Activated CD8-positive, alpha-beta memory T cell treated with anti-CD3 and anti-CD28 coated beads, Interleukin-2, amount 10 ng/mL, durations not matched to agents 7 days and 5 days (primary cell): ENCODE data around the gene ASB13. TPM values are rescaled to one million over a fixed set of nuclear protein-coding genes. Genes with fewer than 3 reads are reported as not detected.

ENCODE experiments used
- ATAC-seq: fragments of 150-1000 bp; cut with Tn5 transposase; one replicate; pipeline ENCODE4 v1.10.0; 2021; ENCODE audit warnings: moderate library complexity
- CTCF ChIA-PET: fragments of 350-600 bp; sonication (Branson Sonifier 250); formaldehyde crosslinking; loops from one replicate; lab custom pipeline; 2021; ENCODE audit warnings: antibody characterized with exemption; lab: Charles Lee
- DNase-seq: peaks from one replicate; pipeline ENCODE4 v3.0.0-alpha.2; 2020
- H3K27ac Mint-ChIP-seq: one replicate; pipeline ENCODE4 v1.8.0; 2021; ENCODE audit warnings: mild to moderate bottlenecking, mixed read lengths
- H3K27me3 Mint-ChIP-seq: one replicate; pipeline ENCODE4 v1.8.0; 2021; ENCODE audit warnings: mixed read lengths
- H3K36me3 Mint-ChIP-seq: one replicate; pipeline ENCODE4 v1.8.0; 2021; ENCODE audit warnings: mild to moderate bottlenecking, mixed read lengths
- H3K4me1 Mint-ChIP-seq: one replicate; pipeline ENCODE4 v1.8.0; 2021; ENCODE audit warnings: mixed read lengths
- H3K4me3 Mint-ChIP-seq: one replicate; pipeline ENCODE4 v1.8.0; 2021; ENCODE audit warnings: mild to moderate bottlenecking, moderate library complexity, mixed read lengths
- H3K9me3 Mint-ChIP-seq: one replicate; pipeline ENCODE4 v1.8.0; 2022; ENCODE audit warnings: low read depth, mixed read lengths
- total RNA-seq, 2 experiments: library from RNA; stranded (reverse); gene quantifications; one replicate each; pipeline ENCODE4 v1.2.3, GENCODE V29; 2021

ASB13 gene
- total RNA-seq, 2 experiments from 2014 or later: 4.4 to 8.0 TPM

- CTCF ChIA-PET: interaction anchor here (1.6 kb wide), 1 partner anchor 9 kb away, joined by 9 read pairs; no protein-coding TSS in a partner anchor
- DNase-seq (no peak), ATAC-seq (no peak)
- Mint-ChIP-seq H3K4me1 (no peaks in the 10 kb centered on the region), H3K36me3 (no peaks in the 10 kb centered on the region), H3K27me3 (peaks cover 9% of the 10 kb centered on the region), H3K9me3 (no peaks in the 10 kb centered on the region), H3K27ac (no peak overlapping the region), H3K4me3 (no peak overlapping the region)
Measured at GRCh38 chr10:5614155-5614721, 52.2 kb downstream of the ASB13 start.

GRCh38 chr10:5613481-5614154 is 52.8 kb downstream of the ASB13 start:
- peaks cover 10% of the 10 kb centered on the region for H3K27me3 Mint-ChIP-seq
- no peak for ATAC-seq
- DNase-seq: no peak

GRCh38 chr10:5611899-5612680 is 54.3 kb downstream of the ASB13 start:
- no peak for DNase-seq
- ATAC-seq: no peak
- Mint-ChIP-seq H3K4me1 (no peaks in the 10 kb centered on the region), H3K9me3 (no peaks in the 10 kb centered on the region), H3K27ac (no peak overlapping the region), H3K4me3 (no peak overlapping the region), H3K27me3 (peaks cover 19% of the 10 kb centered on the region), H3K36me3 (no peaks in the 10 kb centered on the region)
- CTCF ChIA-PET: interaction anchor here (1.3 to 1.8 kb wide), 2 partner anchors 11 to 18 kb away, joined by 3 to 7 read pairs; no protein-coding TSS in a partner anchor

More at GRCh38 chr10:5613481-5614154, 52.8 kb downstream of the ASB13 start:
- Mint-ChIP-seq H3K9me3 (no peaks in the 10 kb centered on the region), H3K27ac (no peak overlapping the region), H3K4me3 (no peak overlapping the region), H3K4me1 (no peaks in the 10 kb centered on the region), H3K36me3 (no peaks in the 10 kb centered on the region)
- CTCF ChIA-PET: interaction anchor here (1.6 to 1.8 kb wide), 2 partner anchors 10 kb away, joined by 7 to 9 read pairs; no protein-coding TSS in a partner anchor

GRCh38 chr10:5609952-5610616 is 56.3 kb downstream of the ASB13 start:
- Mint-ChIP-seq H3K27ac (no peak overlapping the region), H3K4me3 (no peak overlapping the region), H3K27me3 (peaks cover 20% of the 10 kb centered on the region), H3K36me3 (no peaks in the 10 kb centered on the region), H3K4me1 (no peaks in the 10 kb centered on the region), H3K9me3 (no peaks in the 10 kb centered on the region)
- ATAC-seq (no peak), DNase-seq (no peak)
- CTCF ChIA-PET: no interaction called here

GRCh38 chr10:5608608-5609220 is 57.7 kb downstream of the ASB13 start:
- Mint-ChIP-seq H3K4me1 (no peaks in the 10 kb centered on the region), H3K9me3 (no peaks in the 10 kb centered on the region)

GRCh38 chr10:5607594-5607993 is 58.8 kb downstream of the ASB13 start:
- Mint-ChIP-seq H3K36me3 (no peaks in the 10 kb centered on the region), H3K4me3 (no peak overlapping the region), H3K9me3 (no peaks in the 10 kb centered on the region), H3K27me3 (peaks cover 19% of the 10 kb centered on the region), H3K27ac (no peak overlapping the region), H3K4me1 (no peaks in the 10 kb centered on the region)
- CTCF ChIA-PET: interaction anchor here (0.9 kb wide), 1 partner anchor 22 kb away, joined by 3 read pairs; no protein-coding TSS in a partner anchor
- ATAC-seq (no peak), DNase-seq (no peak)

More at GRCh38 chr10:5608608-5609220, 57.7 kb downstream of the ASB13 start:
- H3K27ac Mint-ChIP-seq: no peak overlapping the region
- no peak for DNase-seq
- no peak for ATAC-seq
- CTCF ChIA-PET: no interaction called here
- H3K27me3 Mint-ChIP-seq: peaks cover 19% of the 10 kb centered on the region
- H3K36me3 Mint-ChIP-seq: no peaks in the 10 kb centered on the region
- no peak overlapping the region for H3K4me3 Mint-ChIP-seq

- CTCF ChIA-PET: interaction anchor here (0.9 to 1.2 kb wide), 3 partner anchors 23 to 172 kb away, joined by 3 read pairs; no protein-coding TSS in a partner anchor
- Mint-ChIP-seq H3K4me1 (no peaks in the 10 kb centered on the region), H3K9me3 (no peaks in the 10 kb centered on the region), H3K4me3 (no peak overlapping the region), H3K36me3 (no peaks in the 10 kb centered on the region), H3K27ac (no peak overlapping the region), H3K27me3 (peaks cover 16% of the 10 kb centered on the region)
- DNase-seq (no peak), ATAC-seq (no peak)
Measured at GRCh38 chr10:5606864-5607263, 59.5 kb downstream of the ASB13 start.

GRCh38 chr10:5606321-5606720 is 60.1 kb downstream of the ASB13 start:
- no peaks in the 10 kb centered on the region for H3K4me1 Mint-ChIP-seq
- no peak overlapping the region for H3K27ac Mint-ChIP-seq
- peaks cover 16% of the 10 kb centered on the region for H3K27me3 Mint-ChIP-seq
- no peak overlapping the region for H3K4me3 Mint-ChIP-seq
- H3K9me3 Mint-ChIP-seq: no peaks in the 10 kb centered on the region
- H3K36me3 Mint-ChIP-seq: no peaks in the 10 kb centered on the region
- DNase-seq (no peak), ATAC-seq (no peak)
- CTCF ChIA-PET: interaction anchor here (1.0 to 1.2 kb wide), 2 partner anchors 163 to 171 kb away, joined by 3 read pairs; no protein-coding TSS in a partner anchor

- Mint-ChIP-seq H3K4me1 (no peaks in the 10 kb centered on the region), H3K27ac (no peak overlapping the region), H3K36me3 (no peaks in the 10 kb centered on the region), H3K27me3 (peaks cover 16% of the 10 kb centered on the region), H3K9me3 (no peaks in the 10 kb centered on the region), H3K4me3 (no peak overlapping the region)
- CTCF ChIA-PET: interaction anchor here (0.6 kb wide), 1 partner anchor 778 kb away, joined by 3 read pairs; no protein-coding TSS in a partner anchor
- DNase-seq: no peak
- ATAC-seq: no peak
Measured at GRCh38 chr10:5604961-5605360, 61.4 kb downstream of the ASB13 start.

- Mint-ChIP-seq H3K9me3 (no peaks in the 10 kb centered on the region), H3K27me3 (peaks cover 16% of the 10 kb centered on the region), H3K27ac (no peak overlapping the region), H3K36me3 (no peaks in the 10 kb centered on the region), H3K4me1 (no peaks in the 10 kb centered on the region), H3K4me3 (no peak overlapping the region)
- CTCF ChIA-PET: no interaction called here
- DNase-seq (no peak), ATAC-seq (no peak)
Measured at GRCh38 chr10:5604236-5604925, 62.0 kb downstream of the ASB13 start.

- ATAC-seq (no peak), DNase-seq (no peak)
- Mint-ChIP-seq H3K9me3 (no peaks in the 10 kb centered on the region), H3K4me3 (no peak overlapping the region), H3K36me3 (no peaks in the 10 kb centered on the region), H3K27me3 (peaks cover 16% of the 10 kb centered on the region), H3K4me1 (no peaks in the 10 kb centered on the region), H3K27ac (no peak overlapping the region)
- CTCF ChIA-PET: interaction anchor here (0.5 to 1.7 kb wide), 2 partner anchors 19 to 223 kb away, joined by 3 to 4 read pairs; no protein-coding TSS in a partner anchor
Measured at GRCh38 chr10:5603848-5604170, 62.6 kb downstream of the ASB13 start.
